PC-3 (cell line): ENCODE results near the gene MEG3. TPM values are rescaled to one million over a fixed set of nuclear protein-coding genes. Genes with fewer than 3 reads are reported as not detected.
A peak's percentile ranks its signal among the peaks of the same experiment; 100 is the strongest.

Source experiments
- microRNA-seq: library from miRNA; unstranded; fragments of <30 nt; microRNA quantifications from one replicate; pipeline ENCODE4 v1.1.0, GENCODE V29; 2020; ENCODE audit not compliant: unreplicated experiment
- total RNA-seq: library from RNA; depleted of rRNA; stranded (reverse); fragments of >200 nt; gene quantifications from 2 replicates; pipeline ENCODE4 v1.2.3, GENCODE V29; 2014; rRNA removed

Gene MEG3
- total RNA-seq, 1 experiment from 2014 or later: not detected

Small RNA genes within 50 kb of the gene (microRNA-seq; reads per million reads assigned to microRNA genes)
- gene MIR127 (not detected), gene MIR136 (not detected), gene MIR2392 (not detected), gene MIR337 (not detected), gene MIR431 (not detected), gene MIR432 (not detected), gene MIR433 (not detected), gene MIR493 (2.8 reads per million, percentile 4 among the genes with 10 or more reads in this experiment), gene MIR665 (not detected)

Other genes with a start within 250 kb of the MEG3 start
- 3.5 and 3.8 TPM in 2 replicates for gene BEGAIN, start 238.7 kb upstream of the MEG3 start, total RNA-seq
- gene DLK1, start 99.2 kb upstream of the MEG3 start, total RNA-seq: not detected in 2 replicates
- gene RTL1, start 77.6 kb downstream of the MEG3 start, total RNA-seq: not detected in 2 replicates